Coronary artery (tissue), 2 donors: ENCODE results near the gene CMA1.
"Not testable (repeated sequence)": the region's sequence is repeated elsewhere in the genome, so short reads cannot be mapped to it uniquely, and the experiment has no call there.

Experiments used
- DNase-seq: peaks from one replicate; pipeline ENCODE4 v3.0.0-alpha.2; 2017; ENCODE audit warnings: low spot score
- H3K27ac ChIP-seq, 2 donors: fragments of 200-600 bp; sonication (generic); one replicate each; pipeline ENCODE4 v1.5.1; 2016 to 2019
- H3K4me3 ChIP-seq: fragments of 200-600 bp; sonication (generic); 2 replicates; pipeline ENCODE4 v1.5.1; 2016; ENCODE audit warnings: mild to moderate bottlenecking, moderate library complexity
- CTCF ChIP-seq: fragments of 200-600 bp; sonication (generic); IDR thresholded peaks from one replicate; pipeline ENCODE4 v1.5.1; 2019; ENCODE audit warnings: antibody characterized with exemption

CMA1 gene

GRCh38 chr14:24514209-24514608 lies 6.1 kb upstream of the CMA1 start:
- Histone ChIP-seq H3K27ac (no peak overlapping the region), H3K4me3 (no peak overlapping the region)
- no peak for TF ChIP-seq CTCF

GRCh38 chr14:24513009-24513408 lies 4.9 kb upstream of the CMA1 start:
- Histone ChIP-seq H3K4me3 (no peak overlapping the region), H3K27ac (no peak overlapping the region)
- no peak for DNase-seq
- TF ChIP-seq CTCF, result no peak

More at GRCh38 chr14:24514209-24514608, 6.1 kb upstream of the CMA1 start:
- no peak for DNase-seq

GRCh38 chr14:24506443-24506842 lies 1.6 kb downstream of the CMA1 start:
- H3K27ac ChIP-seq, result no peak overlapping the region
- no peak overlapping the region for H3K4me3 ChIP-seq
- no peak for TF ChIP-seq CTCF
- no peak for DNase-seq

GRCh38 chr14:24504425-24504950 lies 3.6 kb downstream of the CMA1 start:
- no peak for TF ChIP-seq CTCF

GRCh38 chr14:24491586-24492408 lies 16.3 kb downstream of the CMA1 start:
- not testable (repeated sequence) for H3K4me3 ChIP-seq, DNase-seq, H3K27ac ChIP-seq

More at GRCh38 chr14:24504425-24504950, 3.6 kb downstream of the CMA1 start:
- DNase-seq, result no peak
- Histone ChIP-seq H3K4me3 (no peak overlapping the region), H3K27ac (no peak overlapping the region)

GRCh38 chr14:24483604-24484252 lies 24.3 kb downstream of the CMA1 start:
- no peak for TF ChIP-seq CTCF
- H3K27ac ChIP-seq, result no peak overlapping the region
- DNase-seq, result no peak
- H3K4me3 ChIP-seq, result no peak overlapping the region

- DNase-seq, H3K27ac ChIP-seq, H3K4me3 ChIP-seq: not testable (repeated sequence)
Measured at GRCh38 chr14:24482699-24483303, 25.3 kb downstream of the CMA1 start.
